ENCODE results near the gene SEMA5A. TPM values are rescaled to one million over a fixed set of nuclear protein-coding genes. Genes with fewer than 3 reads are reported as not detected.

Gene SEMA5A
- total RNA-seq, 2 experiments from 2014 or later, result not detected

- TF ChIP-seq CTCF (IDR thresholded peaks at IDR 0.05), result no peak
- ATAC-seq (no peak), DNase-seq (no peak)
- H3K9me3 Mint-ChIP-seq, result peaks cover 3% of the 10 kb centered on the region
- H3K4me1 Mint-ChIP-seq (ENCODE audit: low read depth), result no peaks in the 10 kb centered on the region
- ChIA-PET POLR2A (no interaction called here), CTCF (no interaction called here)
- H3K27me3 Mint-ChIP-seq, result no peaks in the 10 kb centered on the region
- no peaks in the 10 kb centered on the region for H3K36me3 Mint-ChIP-seq (ENCODE audit: low read depth)
- H3K4me3 Mint-ChIP-seq, result no peak overlapping the region
- intact Hi-C loops (cut with micrococcal nuclease), result no loop called here
- H3K27ac Mint-ChIP-seq, result no peak overlapping the region
These were observed 30.4 kb downstream of the SEMA5A start for GRCh38 chr5:9515436-9515835.

DNA sequence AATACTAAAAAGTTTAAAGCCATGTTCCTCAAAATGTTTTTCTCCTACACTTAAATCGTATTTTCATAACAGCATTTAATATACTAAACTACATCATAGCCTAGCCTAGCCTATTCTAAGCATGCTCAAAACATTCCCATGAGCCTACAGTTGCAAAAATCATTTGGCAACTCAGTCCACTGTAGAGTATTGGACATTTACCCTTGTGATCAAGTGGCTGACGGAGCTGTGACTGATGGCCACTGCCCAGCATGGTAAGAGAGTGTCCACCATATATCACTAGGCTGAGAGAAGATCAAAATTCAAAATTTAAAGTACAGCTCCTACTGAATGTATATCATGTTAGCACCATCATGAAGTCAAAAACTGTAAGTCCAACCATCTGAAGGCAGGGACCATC, 30.9 kb downstream of the SEMA5A start:
- POLR2A ChIA-PET, result no interaction called here
- TF ChIP-seq CTCF (IDR thresholded peaks at IDR 0.05), result no peak
- DNase-seq (no peak), ATAC-seq (no peak)
- Mint-ChIP-seq H3K9me3 (peaks cover 3% of the 10 kb centered on the region), H3K27me3 (no peaks in the 10 kb centered on the region), H3K4me1 (ENCODE audit: low read depth) (no peaks in the 10 kb centered on the region), H3K36me3 (ENCODE audit: low read depth) (no peaks in the 10 kb centered on the region), H3K4me3 (no peak overlapping the region), H3K27ac (no peak overlapping the region)
- CTCF ChIA-PET, result no interaction called here
- intact Hi-C loops (cut with micrococcal nuclease), result no loop called here

GRCh38 chr5:9513827-9514226, 32.0 kb downstream of the SEMA5A start:
- Mint-ChIP-seq H3K27me3 (no peaks in the 10 kb centered on the region), H3K9me3 (peaks cover 3% of the 10 kb centered on the region), H3K36me3 (ENCODE audit: low read depth) (no peaks in the 10 kb centered on the region), H3K27ac (no peak overlapping the region), H3K4me1 (ENCODE audit: low read depth) (no peaks in the 10 kb centered on the region), H3K4me3 (no peak overlapping the region)
- intact Hi-C loops (cut with micrococcal nuclease), result no loop called here
- ChIA-PET POLR2A (no interaction called here), CTCF (no interaction called here)
- ATAC-seq (no peak), DNase-seq (no peak)
- TF ChIP-seq CTCF (IDR thresholded peaks at IDR 0.05), result no peak

- peaks cover 2% of the 10 kb centered on the region for H3K9me3 Mint-ChIP-seq
- no peaks in the 10 kb centered on the region for H3K36me3 Mint-ChIP-seq (ENCODE audit: low read depth)
- H3K27ac Mint-ChIP-seq, result no peak overlapping the region
- no peak for DNase-seq
- POLR2A ChIA-PET, result no interaction called here
- no peaks in the 10 kb centered on the region for H3K27me3 Mint-ChIP-seq
- no peaks in the 10 kb centered on the region for H3K4me1 Mint-ChIP-seq (ENCODE audit: low read depth)
- intact Hi-C loops (cut with micrococcal nuclease), result no loop called here
- CTCF ChIA-PET, result no interaction called here
- H3K4me3 Mint-ChIP-seq, result no peak overlapping the region
- ATAC-seq, result no peak
- TF ChIP-seq CTCF (IDR thresholded peaks at IDR 0.05), result no peak
These were observed 33.4 kb downstream of the SEMA5A start for GRCh38 chr5:9512457-9512856.

DNA sequence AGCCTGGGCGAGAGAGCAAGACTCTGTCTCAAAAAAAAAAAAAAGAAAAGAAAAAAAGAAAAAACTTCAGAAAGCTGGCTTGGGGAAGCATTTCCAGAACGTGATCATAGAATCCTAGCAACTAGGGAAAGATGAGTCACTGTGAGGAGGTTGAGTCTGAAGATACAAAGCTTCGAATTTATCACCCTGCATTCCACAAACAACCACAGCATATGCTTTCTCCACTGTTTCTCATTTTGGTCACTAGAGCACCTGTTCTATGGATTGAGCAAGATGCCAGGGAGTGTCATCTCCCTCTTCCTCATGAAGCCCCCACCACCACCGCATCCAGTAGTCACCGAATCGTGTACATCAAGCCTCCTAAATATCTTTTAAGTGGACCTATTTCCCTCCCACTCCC, 37.9 kb downstream of the SEMA5A start:
- no peak overlapping the region for H3K27ac Mint-ChIP-seq
- TF ChIP-seq CTCF (IDR thresholded peaks at IDR 0.05), result no peak
- no peak for ATAC-seq
- no peak for DNase-seq
- intact Hi-C loops (cut with micrococcal nuclease), result no loop called here
- H3K27me3 Mint-ChIP-seq, result no peaks in the 10 kb centered on the region
- no peak overlapping the region for H3K4me3 Mint-ChIP-seq
- peaks cover 2% of the 10 kb centered on the region for H3K9me3 Mint-ChIP-seq
- POLR2A ChIA-PET, result no interaction called here
- H3K4me1 Mint-ChIP-seq (ENCODE audit: low read depth), result no peaks in the 10 kb centered on the region
- CTCF ChIA-PET, result no interaction called here
- no peaks in the 10 kb centered on the region for H3K36me3 Mint-ChIP-seq (ENCODE audit: low read depth)
